Caco-2 (cell line): ENCODE data around the gene ZAR1L. TPM values are rescaled to one million over a fixed set of nuclear protein-coding genes. Genes with fewer than 3 reads are reported as not detected.
A peak's percentile ranks its signal among the peaks of the same experiment; 100 is the strongest.

Experiments
- BruUV-seq: library from RNA; stranded (reverse); fragments of 400-500 nt; replicated peaks from 2 replicates; lab custom pipeline; 2021; lab: Mats Ljungman, UMichigan
- CTCF ChIA-PET: fragments of 300-600 bp; sonication (Branson Sonifier 250); formaldehyde crosslinking; loops from one replicate; lab custom pipeline; 2022; ENCODE audit warnings: antibody characterized with exemption; lab: Charles Lee
- POLR2A ChIA-PET: fragments of 300-600 bp; sonication (Branson Sonifier 250); formaldehyde crosslinking; loops from one replicate; lab custom pipeline; 2022; ENCODE audit warnings: antibody characterized with exemption; lab: Charles Lee
- DNase-seq, 2 experiments: peaks; one replicate each; pipeline versions ENCODE4 v3.0.0 to v3.0.0-alpha.2; 2020 to 2022
- H3K27me3 ChIP-seq: replicated peaks from 2 replicates; pipeline ENCODE4 v1.6.0; 2011; ENCODE audit warnings: low read length; ENCODE audit not compliant: control insufficient read depth, insufficient read depth
- H3K36me3 ChIP-seq: 2 replicates; pipeline ENCODE4 v1.5.1; 2011; ENCODE audit warnings: low read length; ENCODE audit not compliant: control insufficient read depth, insufficient read depth
- H3K4me1 ChIP-seq: fragments of 250-450 bp; sonication (Bioruptor Pico); 2 replicates; pipeline ENCODE4 v1.5.1; 2020; ENCODE audit warnings: mild to moderate bottlenecking
- H3K4me3 ChIP-seq: 2 replicates; pipeline ENCODE4 v1.5.1; 2011; ENCODE audit warnings: low read depth, mild to moderate bottlenecking, control low read depth, low read length
- H3K9me3 ChIP-seq: fragments of 250-450 bp; sonication (Bioruptor Pico); 2 replicates; pipeline ENCODE4 v1.5.1; 2020; ENCODE audit warnings: mild to moderate bottlenecking, moderate library complexity
- H3K27ac Mint-ChIP-seq: one replicate; pipeline ENCODE4 v1.8.0; 2022; ENCODE audit warnings: mixed read lengths; ENCODE audit not compliant: unreplicated experiment
- H3K27me3 Mint-ChIP-seq: one replicate; pipeline ENCODE4 v1.8.0; 2022; ENCODE audit warnings: mixed read lengths; ENCODE audit not compliant: insufficient read depth, unreplicated experiment
- H3K36me3 Mint-ChIP-seq: one replicate; pipeline ENCODE4 v1.8.0; 2022; ENCODE audit warnings: mild to moderate bottlenecking, mixed read lengths; ENCODE audit not compliant: insufficient read depth, unreplicated experiment
- H3K4me1 Mint-ChIP-seq: one replicate; pipeline ENCODE4 v1.8.0; 2022; ENCODE audit warnings: low read depth, mixed read lengths; ENCODE audit not compliant: unreplicated experiment
- H3K4me3 Mint-ChIP-seq: one replicate; pipeline ENCODE4 v1.8.0; 2022; ENCODE audit warnings: mild to moderate bottlenecking, moderate library complexity, mixed read lengths; ENCODE audit not compliant: unreplicated experiment
- H3K9me3 Mint-ChIP-seq: one replicate; pipeline ENCODE4 v1.8.0; 2022; ENCODE audit warnings: mixed read lengths; ENCODE audit not compliant: unreplicated experiment
- CTCF ChIP-seq, 2 experiments: fragments of 200-600 bp in 1 of 2; IDR thresholded peaks; 1 replicate in 1 of 2; 2 replicates in 1 of 2; pipeline versions ENCODE4 v1.5.1 to v1.8.0; 2011 to 2022; ENCODE audit warnings: antibody characterized with exemption in 1 of 2, control low read depth in 1 of 2, inconsistent platforms in 1 of 2, low read depth in 1 of 2, low read length in 1 of 2, mild to moderate bottlenecking in 1 of 2, moderate library complexity in 1 of 2; ENCODE audit not compliant: insufficient read depth in 1 of 2, severe bottlenecking in 1 of 2, unreplicated experiment in 1 of 2
- intact Hi-C: fragments of 100-400 bp; cut with micrococcal nuclease; formaldehyde crosslinking; loops from one replicate; pipeline ENCODE4 v1.10.0; 2022; ENCODE audit not compliant: unreplicated experiment
- total RNA-seq: library from RNA; stranded (reverse); gene quantifications from 2 replicates; pipeline ENCODE4 v1.2.3, GENCODE V29; 2022

Gene ZAR1L
- total RNA-seq, 1 experiment from 2014 or later: not detected

- CTCF ChIA-PET: interaction anchor here (0.7 kb wide), 1 partner anchor 48 kb away, joined by 3 read pairs; no protein-coding TSS in a partner anchor
- Mint-ChIP-seq H3K27me3 (no peaks in the 10 kb centered on the region), H3K27ac (no peak overlapping the region), H3K9me3 (no peaks in the 10 kb centered on the region), H3K4me3 (peak overlapping the region; percentile 88), H3K4me1 (peaks cover 13% of the 10 kb centered on the region), H3K36me3 (peaks cover 18% of the 10 kb centered on the region)
- Histone ChIP-seq H3K9me3 (no peaks in the 10 kb centered on the region), H3K36me3 (0 out of 2 replicates have a peak, but pooled peaks cover 2% of the 10 kb centered on the region), H3K4me3 (peak overlapping the region; percentile 77), H3K4me1 (peaks cover 28% of the 10 kb centered on the region), H3K27me3 (no peaks in the 10 kb centered on the region)
- no TSS peak for BruUV-seq
- intact Hi-C loops: loop anchor here (5.0 kb wide), 1 partner anchor 111 kb away; the partner anchor contains the start of gene N4BP2L1
- TF ChIP-seq CTCF (IDR thresholded peaks at IDR 0.05; ENCODE audit: insufficient read depth in 1 of 2, low read depth in 1 of 2, low read length in 1 of 2, severe bottlenecking in 1 of 2, unreplicated experiment in 1 of 2): no peak
- DNase-seq: no peak
- POLR2A ChIA-PET: interaction anchor here (1.8 to 2.3 kb wide), 2 partner anchors 112 to 406 kb away, joined by 8 to 14 read pairs; partner anchors contain the start of gene N4BP2L1
Observed at GRCh38 chr13:32316501-32316900, 1.3 kb upstream of the ZAR1L start.

GRCh38 chr13:32316028-32316339 is 821 bp upstream of the ZAR1L start:
- Histone ChIP-seq H3K4me1 (peaks cover 27% of the 10 kb centered on the region), H3K27me3 (no peaks in the 10 kb centered on the region), H3K36me3 (0 out of 2 replicates have a peak, but pooled peaks cover 2% of the 10 kb centered on the region), H3K9me3 (no peaks in the 10 kb centered on the region), H3K4me3 (peak overlapping the region; percentile 77)
- ChIA-PET CTCF (no interaction called here), POLR2A (interaction anchor here (0.7 to 2.3 kb wide), 10 partner anchors 54 to 406 kb away, joined by 3 to 34 read pairs (median 5); partner anchors contain the start of gene N4BP2L1)
- peaks cover 13% of the 10 kb centered on the region for H3K4me1 Mint-ChIP-seq
- no TSS peak for BruUV-seq
- H3K9me3 Mint-ChIP-seq: no peaks in the 10 kb centered on the region
- intact Hi-C loops: loop anchor here (5.0 kb wide), 1 partner anchor 111 kb away; the partner anchor contains the start of gene N4BP2L1
- H3K4me3 Mint-ChIP-seq: peak overlapping the region; percentile 88
- TF ChIP-seq CTCF (IDR thresholded peaks at IDR 0.05; ENCODE audit: insufficient read depth in 1 of 2, low read depth in 1 of 2, low read length in 1 of 2, severe bottlenecking in 1 of 2, unreplicated experiment in 1 of 2): no peak
- H3K27me3 Mint-ChIP-seq: no peaks in the 10 kb centered on the region
- peak overlapping the region; percentile 98 for H3K27ac Mint-ChIP-seq
- DNase-seq: no peak
- peaks cover 18% of the 10 kb centered on the region for H3K36me3 Mint-ChIP-seq

- H3K9me3 Mint-ChIP-seq: no peaks in the 10 kb centered on the region
- no peak for TF ChIP-seq CTCF (IDR thresholded peaks at IDR 0.05; ENCODE audit: insufficient read depth in 1 of 2, low read depth in 1 of 2, low read length in 1 of 2, severe bottlenecking in 1 of 2, unreplicated experiment in 1 of 2)
- no peaks in the 10 kb centered on the region for H3K9me3 ChIP-seq
- peaks cover 2% of the 10 kb centered on the region for H3K4me1 Mint-ChIP-seq
- intact Hi-C loops: loop anchor here (1.0 to 5.0 kb wide), 2 partner anchors 59 to 113 kb away; partner anchors contain the start of gene N4BP2L1
- H3K27me3 Mint-ChIP-seq: no peaks in the 10 kb centered on the region
- 0 out of 2 replicates have a peak, but pooled peaks cover 2% of the 10 kb centered on the region for H3K36me3 ChIP-seq
- peaks cover 19% of the 10 kb centered on the region for H3K4me1 ChIP-seq
- POLR2A ChIA-PET: interaction anchor here (0.5 to 2.3 kb wide), 14 partner anchors 8 to 763 kb away, joined by 3 to 34 read pairs (median 4); partner anchors contain the start of genes FRY and N4BP2L1
- BruUV-seq: TSS peak; percentile 86
- H3K27me3 ChIP-seq: no peaks in the 10 kb centered on the region
- peak; percentile 48 to 68 for DNase-seq
- peaks cover 18% of the 10 kb centered on the region for H3K36me3 Mint-ChIP-seq
- H3K4me3 ChIP-seq: peak overlapping the region; percentile 77
- peak overlapping the region; percentile 88 for H3K4me3 Mint-ChIP-seq
- CTCF ChIA-PET: interaction anchor here (0.7 to 1.3 kb wide), 7 partner anchors 13 to 404 kb away, joined by 3 to 10 read pairs (median 3); partner anchors contain the start of gene FRY
- peak overlapping the region; percentile 98 for H3K27ac Mint-ChIP-seq
Observed at GRCh38 chr13:32314271-32315237, 609 bp downstream of the ZAR1L start.
